Endodermal cell (in vitro differentiated cells): Measurements from ENCODE around the gene FCGBP. TPM values are rescaled to one million over a fixed set of nuclear protein-coding genes. Genes with fewer than 3 reads are reported as not detected.

Experiments used
- DNase-seq: peaks from one replicate; pipeline ENCODE4 v3.0.0-alpha.2; 2017
- H3K27ac ChIP-seq: 2 replicates; pipeline ENCODE4 v1.5.1; 2013; ENCODE audit warnings: mild to moderate bottlenecking, low read depth, low read length, moderate library complexity
- H3K27me3 ChIP-seq: 2 replicates; pipeline ENCODE4 v1.6.1; 2013; ENCODE audit warnings: mild to moderate bottlenecking, low read length, moderate library complexity; ENCODE audit not compliant: insufficient read depth, control insufficient read depth, poor library complexity, severe bottlenecking
- H3K36me3 ChIP-seq: 2 replicates; pipeline ENCODE4 v1.7.0; 2013; ENCODE audit warnings: mild to moderate bottlenecking, low read length, moderate library complexity; ENCODE audit not compliant: control insufficient read depth, insufficient read depth
- H3K4me1 ChIP-seq: one replicate; pipeline ENCODE4 v1.7.0; 2013; ENCODE audit warnings: low read length; ENCODE audit not compliant: control insufficient read depth, insufficient read depth
- H3K4me3 ChIP-seq: 2 replicates; pipeline ENCODE4 v1.5.1; 2013; ENCODE audit warnings: mild to moderate bottlenecking, low read length, moderate library complexity
- H3K9ac ChIP-seq: 2 replicates; pipeline ENCODE4 v1.6.1; 2013; ENCODE audit warnings: mild to moderate bottlenecking, low read length, moderate library complexity; ENCODE audit not compliant: poor library complexity, severe bottlenecking; ENCODE audit errors: extremely low read depth
- H3K9me3 ChIP-seq: 2 replicates; pipeline ENCODE4 v1.6.1; 2013; ENCODE audit warnings: mild to moderate bottlenecking, low read length, moderate library complexity; ENCODE audit not compliant: control insufficient read depth
- H3K27ac Mint-ChIP-seq: 2 replicates; pipeline ENCODE4 v1.8.0; 2020; ENCODE audit warnings: mixed read lengths
- H3K27me3 Mint-ChIP-seq: 2 replicates; pipeline ENCODE4 v1.8.0; 2021; ENCODE audit warnings: mild to moderate bottlenecking, mixed read lengths; ENCODE audit not compliant: insufficient read depth
- H3K36me3 Mint-ChIP-seq: 2 replicates; pipeline ENCODE4 v1.8.0; 2020; ENCODE audit warnings: low read depth, mixed read lengths
- H3K4me1 Mint-ChIP-seq: 2 replicates; pipeline ENCODE4 v1.8.0; 2020; ENCODE audit warnings: mixed read lengths
- H3K4me3 Mint-ChIP-seq: 2 replicates; pipeline ENCODE4 v1.8.0; 2020; ENCODE audit warnings: mild to moderate bottlenecking, moderate library complexity, mixed read lengths
- H3K9me3 Mint-ChIP-seq: 2 replicates; pipeline ENCODE4 v1.8.0; 2020; ENCODE audit warnings: mild to moderate bottlenecking, mixed read lengths
- CTCF ChIP-seq: fragments of 200-600 bp; sonication (generic); conservative IDR thresholded peaks from 2 replicates; pipeline ENCODE4 v1.5.0; 2021; ENCODE audit warnings: antibody characterized with exemption, mild to moderate bottlenecking
- WGBS, 2 experiments: methylation state at CpG; one replicate each; pipeline versions ENCODE4 v1.1.5 to v1.1.7; 2013; ENCODE audit warnings: missing lambda C conversion rate in 2 of 2, mixed read lengths in 1 of 2; ENCODE audit not compliant: insufficient coverage in 1 of 2, insufficient read length in 1 of 2; 5-methylcytosine and 5-hydroxymethylcytosine counted together
- total RNA-seq, 2 donors: library from RNA; stranded (reverse); fragmentation: NEBNext Ultra II Directional in 1 of 2; extraction: Animal tissue kit (Norgen Biotek cat#: 25700) in 1 of 2; gene quantifications; 2 replicates in 1 of 2; 3 replicates in 1 of 2; pipeline ENCODE4 v1.2.1, GENCODE V29; 2021

FCGBP gene
- total RNA-seq, 2 donors from 2014 or later: 0.29 to 0.62 TPM

- Histone ChIP-seq H3K36me3 (peaks cover 36% of the 10 kb centered on the region), H3K4me3 (peak within 1 kb of the TSS; percentile 96), H3K9me3 (no peaks in the 10 kb centered on the region), H3K27ac (peak within 1 kb of the TSS; percentile 87), H3K9ac (peak within 1 kb of the TSS; percentile 95), H3K27me3 (no peaks in the 10 kb centered on the region), H3K4me1 (no peaks in the 10 kb centered on the region)
- H3K9me3 Mint-ChIP-seq: no peaks in the 10 kb centered on the region
- H3K27ac Mint-ChIP-seq: peak within 1 kb of the TSS; percentile 99
- 0% methylated on average over 14 to 47 of the region's 47 CpGs for WGBS, 2 experiments
- peaks cover 12% of the 10 kb centered on the region for H3K4me1 Mint-ChIP-seq
- H3K27me3 Mint-ChIP-seq: no peaks in the 10 kb centered on the region
- H3K4me3 Mint-ChIP-seq: peak within 1 kb of the TSS; percentile 100
- peaks cover 41% of the 10 kb centered on the region for H3K36me3 Mint-ChIP-seq
- peak; percentile 82 for TF ChIP-seq CTCF
- peak; percentile 98 for DNase-seq
These were observed 36.4 kb upstream of the FCGBP start, which contains the start of gene PSMC4 for GRCh38 chr19:39970675-39971379. Gene PSMC4 (plus strand): TSS chr19:39971165. CDS start chr19:39971203, 38 bp downstream.

- peaks cover 36% of the 10 kb centered on the region for H3K36me3 Mint-ChIP-seq
- H3K4me1 ChIP-seq: no peaks in the 10 kb centered on the region
- H3K27me3 Mint-ChIP-seq: no peaks in the 10 kb centered on the region
- peak overlapping the region; percentile 100 for H3K4me3 Mint-ChIP-seq
- H3K27me3 ChIP-seq: no peaks in the 10 kb centered on the region
- H3K4me1 Mint-ChIP-seq: peaks cover 12% of the 10 kb centered on the region
- H3K4me3 ChIP-seq: peak overlapping the region; percentile 96
- no peaks in the 10 kb centered on the region for H3K9me3 ChIP-seq
- H3K36me3 ChIP-seq: peaks cover 31% of the 10 kb centered on the region
- no peak for TF ChIP-seq CTCF
- no peak for DNase-seq
- peak overlapping the region; percentile 97 for H3K27ac Mint-ChIP-seq
- H3K27ac ChIP-seq: peak overlapping the region; percentile 87
- WGBS, 2 experiments: 26 to 28% methylated on average over 5 to 11 of the region's 11 CpGs
- peak overlapping the region; percentile 68 for H3K9ac ChIP-seq
- H3K9me3 Mint-ChIP-seq: no peaks in the 10 kb centered on the region
These were observed 35.9 kb upstream of the FCGBP start for GRCh38 chr19:39970425-39970674.

GRCh38 chr19:39969681-39970424, 35.4 kb upstream of the FCGBP start:
- peaks cover 12% of the 10 kb centered on the region for H3K4me1 Mint-ChIP-seq
- peak overlapping the region; percentile 87 for H3K27ac ChIP-seq
- H3K9me3 Mint-ChIP-seq: no peaks in the 10 kb centered on the region
- H3K9me3 ChIP-seq: no peaks in the 10 kb centered on the region
- H3K4me3 Mint-ChIP-seq: peak overlapping the region; percentile 100
- 74 to 85% methylated on average over 6 to 12 of the region's 13 CpGs for WGBS, 2 experiments
- peak overlapping the region; percentile 68 for H3K9ac ChIP-seq
- H3K27ac Mint-ChIP-seq: peak overlapping the region; percentile 97
- no peak for TF ChIP-seq CTCF
- H3K36me3 Mint-ChIP-seq: peaks cover 33% of the 10 kb centered on the region
- no peak for DNase-seq
- peak overlapping the region; percentile 96 for H3K4me3 ChIP-seq
- no peaks in the 10 kb centered on the region for H3K27me3 ChIP-seq
- no peaks in the 10 kb centered on the region for H3K27me3 Mint-ChIP-seq
- H3K36me3 ChIP-seq: peaks cover 26% of the 10 kb centered on the region
- H3K4me1 ChIP-seq: no peaks in the 10 kb centered on the region
